Common myeloid progenitor, CD34-positive (primary cell): ENCODE data around the gene SPATA21. TPM values are rescaled to one million over a fixed set of nuclear protein-coding genes. Genes with fewer than 3 reads are reported as not detected.
"Not testable (repeated sequence)": the region's sequence is repeated elsewhere in the genome, so short reads cannot be mapped to it uniquely, and the experiment has no call there.

Experiments used
- CTCF ChIA-PET: fragments of 350-600 bp; sonication (Branson Sonifier 250); formaldehyde crosslinking; loops from one replicate; lab custom pipeline; 2021; ENCODE audit warnings: antibody characterized with exemption; lab: Charles Lee
- POLR2A ChIA-PET: fragments of 350-600 bp; sonication (Branson Sonifier 250); formaldehyde crosslinking; loops from one replicate; lab custom pipeline; 2021; ENCODE audit warnings: antibody characterized with exemption; lab: Charles Lee
- DNase-seq, 3 donors: peaks; one replicate each; pipeline versions ENCODE4 v3.0.0 to v3.0.0-alpha.2; 2013
- H3K27ac ChIP-seq, 2 experiments: 1 replicate in 1 of 2; 2 replicates in 1 of 2; pipeline ENCODE4 v1.7.0; 2013; ENCODE audit warnings: inconsistent platforms in 2 of 2, low read length in 2 of 2, mild to moderate bottlenecking in 2 of 2, low read depth in 1 of 2, moderate library complexity in 1 of 2; ENCODE audit not compliant: severe bottlenecking in 2 of 2, insufficient read depth in 1 of 2, poor library complexity in 1 of 2
- H3K27me3 ChIP-seq, 5 experiments: replicated peaks in 2 of 5; 1 replicate in 3 of 5; 2 replicates in 2 of 5; pipeline versions ENCODE4 v1.6.1 to v1.7.0; 2013; ENCODE audit warnings: low read length in 4 of 5, mild to moderate bottlenecking in 2 of 5, moderate library complexity in 2 of 5, inconsistent platforms in 1 of 5; ENCODE audit not compliant: insufficient read depth in 5 of 5, control insufficient read depth in 4 of 5
- H3K36me3 ChIP-seq, 4 experiments: 1 replicate in 2 of 4; 2 replicates in 2 of 4; pipeline versions ENCODE4 v1.6.1 to v1.7.0; 2013; ENCODE audit warnings: low read length in 3 of 4, control low read depth in 1 of 4, mild to moderate bottlenecking in 1 of 4; ENCODE audit not compliant: control insufficient read depth in 4 of 4, insufficient read depth in 4 of 4
- H3K4me1 ChIP-seq, 4 experiments: 1 replicate in 3 of 4; 2 replicates in 1 of 4; pipeline versions ENCODE4 v1.6.1 to v1.7.1; 2013; ENCODE audit warnings: low read length in 3 of 4, mild to moderate bottlenecking in 3 of 4, control low read depth in 1 of 4, inconsistent platforms in 1 of 4, moderate library complexity in 1 of 4; ENCODE audit not compliant: control insufficient read depth in 4 of 4, insufficient read depth in 4 of 4; ENCODE audit errors: control extremely low read depth in 1 of 4
- H3K4me3 ChIP-seq, 7 experiments: 1 replicate in 4 of 7; 2 replicates in 3 of 7; pipeline versions ENCODE4 v1.5.1 to v1.7.0; 2013; ENCODE audit warnings: mild to moderate bottlenecking in 7 of 7, low read length in 6 of 7, moderate library complexity in 6 of 7, inconsistent platforms in 2 of 7, low read depth in 2 of 7, control low read depth in 1 of 7; ENCODE audit not compliant: insufficient read depth in 4 of 7, control insufficient read depth in 1 of 7; ENCODE audit errors: extremely low read depth in 1 of 7
- H3K9me3 ChIP-seq, 5 experiments: 1 replicate in 4 of 5; 2 replicates in 1 of 5; pipeline versions ENCODE4 v1.6.1 to v1.7.1; 2013; ENCODE audit warnings: low read length in 4 of 5, mild to moderate bottlenecking in 2 of 5, inconsistent platforms in 1 of 5, low read depth in 1 of 5, moderate library complexity in 1 of 5; ENCODE audit not compliant: control insufficient read depth in 4 of 5, insufficient read depth in 2 of 5; ENCODE audit errors: control extremely low read depth in 1 of 5
- WGBS: methylation state at CpG from one replicate; pipeline ENCODE4 v1.1.5; 2013; ENCODE audit not compliant: insufficient coverage; 5-methylcytosine and 5-hydroxymethylcytosine counted together
- polyA plus RNA-seq: library from polyadenylated mRNA; unstranded; fragments of 120-200 nt; gene quantifications from one replicate; pipeline ENCODE4 v1.2.1, GENCODE V29; 2013

SPATA21 gene
- not detected for polyA plus RNA-seq

- H3K27me3 ChIP-seq, result no peaks in the 10 kb centered on the region
- no peak for DNase-seq
- 100% methylated on average over 2 of the region's 3 CpGs for WGBS
- no peak within 1 kb of the TSS for H3K4me3 ChIP-seq
- POLR2A ChIA-PET, result no interaction called here
- H3K27ac ChIP-seq, result no peak within 1 kb of the TSS
- H3K36me3 ChIP-seq, result no peaks in the 10 kb centered on the region
- no peaks in the 10 kb centered on the region for H3K9me3 ChIP-seq
- peaks cover 0 to 24% (median 13%) of the 10 kb centered on the region in 4 experiments for H3K4me1 ChIP-seq
- CTCF ChIA-PET, result interaction anchor here (1.0 kb wide), 1 partner anchor 62 kb away, joined by 3 read pairs; no protein-coding TSS in a partner anchor
Measured at GRCh38 chr1:16436946-16437474, at the start of gene SPATA21. Gene SPATA21, minus strand, starts transcription at chr1:16437424. Its CDS starts 6,053 bp downstream, at chr1:16431371.

GRCh38 chr1:16487011-16487410 lies 49.8 kb upstream of the SPATA21 start:
- H3K36me3 ChIP-seq, POLR2A ChIA-PET, H3K4me1 ChIP-seq, H3K9me3 ChIP-seq, H3K27me3 ChIP-seq, H3K4me3 ChIP-seq, CTCF ChIA-PET, H3K27ac ChIP-seq, DNase-seq: not testable (repeated sequence)

GRCh38 chr1:16486316-16486715 lies 49.1 kb upstream of the SPATA21 start:
- CTCF ChIA-PET, H3K4me3 ChIP-seq, POLR2A ChIA-PET, H3K27ac ChIP-seq, H3K4me1 ChIP-seq, H3K9me3 ChIP-seq, DNase-seq, H3K27me3 ChIP-seq, H3K36me3 ChIP-seq: not testable (repeated sequence)
- 97% methylated on average over 7 of the region's 8 CpGs for WGBS

- Histone ChIP-seq H3K36me3 (peaks cover 0 to 8% (median 0%) of the 10 kb centered on the region in 4 experiments), H3K9me3 (no peaks in the 10 kb centered on the region), H3K27ac (no peak overlapping the region), H3K27me3 (no peaks in the 10 kb centered on the region), H3K4me3 (no peak overlapping the region), H3K4me1 (no peaks in the 10 kb centered on the region)
- CTCF ChIA-PET, result no interaction called here
- DNase-seq, result no peak
- 91% methylated on average over 4 of the region's 6 CpGs for WGBS
- POLR2A ChIA-PET, result no interaction called here
Measured at GRCh38 chr1:16484931-16485330, 47.7 kb upstream of the SPATA21 start.

- CTCF ChIA-PET, result no interaction called here
- no peak for DNase-seq
- POLR2A ChIA-PET, result no interaction called here
- WGBS, result 92% methylated on average over 8 of the region's 8 CpGs
- Histone ChIP-seq H3K27me3 (no peaks in the 10 kb centered on the region), H3K9me3 (no peaks in the 10 kb centered on the region), H3K27ac (no peak overlapping the region), H3K4me1 (no peaks in the 10 kb centered on the region), H3K4me3 (no peak overlapping the region), H3K36me3 (peaks cover 0 to 8% (median 0%) of the 10 kb centered on the region in 4 experiments)
Measured at GRCh38 chr1:16484501-16484835, 47.2 kb upstream of the SPATA21 start.

GRCh38 chr1:16483639-16484500 lies 46.6 kb upstream of the SPATA21 start:
- CTCF ChIA-PET, H3K4me3 ChIP-seq, POLR2A ChIA-PET, H3K27me3 ChIP-seq, H3K4me1 ChIP-seq, H3K36me3 ChIP-seq, DNase-seq, H3K9me3 ChIP-seq, H3K27ac ChIP-seq: not testable (repeated sequence)
- 93% methylated on average over 32 of the region's 45 CpGs for WGBS

GRCh38 chr1:16483146-16483545 lies 45.9 kb upstream of the SPATA21 start:
- 96% methylated on average over 18 of the region's 26 CpGs for whole genome bisulfite sequencing
- DNase-seq, H3K4me1 ChIP-seq, POLR2A ChIA-PET, H3K27me3 ChIP-seq, CTCF ChIA-PET, H3K9me3 ChIP-seq, H3K27ac ChIP-seq, H3K4me3 ChIP-seq: not testable (repeated sequence)
- H3K36me3 ChIP-seq, result peaks cover 0 to 13% (median 1%) of the 10 kb centered on the region in 4 experiments
